ENCODE data around the gene SCRN2. TPM values are rescaled to one million over a fixed set of nuclear protein-coding genes. Genes with fewer than 3 reads are reported as not detected.
A peak's percentile ranks its signal among the peaks of the same experiment; 100 is the strongest.

SCRN2 gene
- total and polyA plus RNA-seq, 2 of the 13 experiments (the other 11 are each of a cell fraction or from before 2014, with no cell fraction given), result 21.7 to 29.5 TPM

DNA sequence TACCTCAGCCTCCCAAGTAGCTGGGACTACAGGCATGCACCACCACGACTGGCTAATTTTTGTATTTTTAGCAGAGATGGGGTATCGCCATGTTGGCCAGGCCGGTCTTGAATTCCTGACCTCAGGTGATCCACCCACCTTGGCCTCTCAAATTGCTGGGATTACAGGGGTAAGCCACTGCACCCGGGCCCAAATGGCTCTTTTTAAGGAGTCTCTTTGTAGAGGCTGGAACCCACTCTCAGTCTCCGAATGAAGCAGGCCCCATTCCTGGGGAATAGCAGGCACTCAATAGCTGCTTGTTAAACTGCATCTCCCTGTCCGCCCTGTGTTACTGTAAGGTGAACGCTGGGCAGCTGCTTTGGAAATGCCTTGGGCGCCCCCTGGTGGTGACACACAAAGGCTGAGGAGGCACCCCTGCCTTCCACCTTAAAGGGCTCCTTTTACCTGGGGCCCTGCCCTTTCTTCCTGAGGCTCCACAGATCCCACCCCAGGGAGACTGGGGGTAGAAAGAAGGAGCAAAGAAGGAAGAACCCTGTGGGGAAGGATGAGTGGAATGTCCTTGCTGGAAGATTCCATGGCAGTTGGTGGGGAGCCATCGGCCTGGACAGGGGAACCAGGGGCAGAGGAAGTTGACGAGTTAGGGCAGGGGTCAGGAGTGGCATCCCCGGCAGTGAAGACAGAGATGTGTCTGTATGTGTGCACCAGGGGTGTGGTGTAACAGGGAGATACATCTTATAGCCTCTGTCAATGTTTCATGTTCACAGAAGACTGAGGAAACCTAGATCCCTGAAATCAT, 48.9 kb upstream of the SCRN2 start (continued):
- TF ChIP-seq ZFX (CRISPR knock-in tag; IDR thresholded peaks at IDR 0.05; ENCODE audit: low read depth) (no peak; the same call in 1 of the 2 replicates), ZNF510 (CRISPR knock-in tag; IDR thresholded peaks at IDR 0.05; ENCODE audit: low read depth) (no peak), MTA3 (CRISPR knock-in tag; IDR thresholded peaks at IDR 0.05) (no peak), HNF4A (CRISPR knock-in tag; IDR thresholded peaks at IDR 0.05) (no peak), ZNF775 (CRISPR knock-in tag; IDR thresholded peaks at IDR 0.05; ENCODE audit: borderline replicate concordance) (no peak), ZBTB49 (CRISPR knock-in tag; IDR thresholded peaks at IDR 0.05; ENCODE audit: borderline replicate concordance) (no peak), ZMAT3 (CRISPR knock-in tag; conservative IDR thresholded peaks at IDR 0.05) (no peak), POLR2AphosphoS5 (IDR thresholded peaks at IDR 0.05; ENCODE audit: low read depth, low read length) (no peak), EHMT2 (IDR thresholded peaks at IDR 0.05; ENCODE audit: borderline replicate concordance, low read depth, low read length) (no peak), MNT (IDR thresholded peaks at IDR 0.05) (no peak), ZNF549 (CRISPR knock-in tag; IDR thresholded peaks at IDR 0.05) (no peak), YY1 (IDR thresholded peaks at IDR 0.05; ENCODE audit: insufficient read depth, insufficient replicate concordance, low read depth, low read length) (peak; percentile 33), ZNF446 (CRISPR knock-in tag; IDR thresholded peaks at IDR 0.05) (no peak), HNRNPK (IDR thresholded peaks at IDR 0.05; ENCODE audit: low read depth, low read length, poor library complexity, severe bottlenecking) (no peak)
- TF ChIP-seq, protein P1, sequence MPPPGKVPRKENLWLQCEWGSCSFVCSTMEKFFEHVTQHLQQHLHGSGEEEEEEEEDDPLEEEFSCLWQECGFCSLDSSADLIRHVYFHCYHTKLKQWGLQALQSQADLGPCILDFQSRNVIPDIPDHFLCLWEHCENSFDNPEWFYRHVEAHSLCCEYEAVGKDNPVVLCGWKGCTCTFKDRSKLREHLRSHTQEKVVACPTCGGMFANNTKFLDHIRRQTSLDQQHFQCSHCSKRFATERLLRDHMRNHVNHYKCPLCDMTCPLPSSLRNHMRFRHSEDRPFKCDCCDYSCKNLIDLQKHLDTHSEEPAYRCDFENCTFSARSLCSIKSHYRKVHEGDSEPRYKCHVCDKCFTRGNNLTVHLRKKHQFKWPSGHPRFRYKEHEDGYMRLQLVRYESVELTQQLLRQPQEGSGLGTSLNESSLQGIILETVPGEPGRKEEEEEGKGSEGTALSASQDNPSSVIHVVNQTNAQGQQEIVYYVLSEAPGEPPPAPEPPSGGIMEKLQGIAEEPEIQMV (CRISPR knock-in tag; IDR thresholded peaks at IDR 0.05; ENCODE audit: low read depth), result no peak
- TF ChIP-seq, protein P2, sequence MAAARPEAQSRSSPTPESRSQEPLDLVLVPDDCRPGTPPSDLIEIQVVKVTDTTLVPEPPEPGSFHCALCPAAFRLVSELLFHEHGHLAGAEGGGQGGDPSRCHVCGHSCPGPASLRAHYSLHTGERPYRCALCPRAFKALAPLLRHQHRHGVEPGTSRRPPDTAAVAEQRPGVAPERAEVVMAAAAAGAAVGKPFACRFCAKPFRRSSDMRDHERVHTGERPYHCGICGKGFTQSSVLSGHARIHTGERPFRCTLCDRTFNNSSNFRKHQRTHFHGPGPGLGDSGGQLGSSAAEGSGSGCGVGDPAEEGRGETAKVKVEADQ (CRISPR knock-in tag; IDR thresholded peaks at IDR 0.05; ENCODE audit: borderline replicate concordance), result no peak
- TF ChIP-seq, protein P3, sequence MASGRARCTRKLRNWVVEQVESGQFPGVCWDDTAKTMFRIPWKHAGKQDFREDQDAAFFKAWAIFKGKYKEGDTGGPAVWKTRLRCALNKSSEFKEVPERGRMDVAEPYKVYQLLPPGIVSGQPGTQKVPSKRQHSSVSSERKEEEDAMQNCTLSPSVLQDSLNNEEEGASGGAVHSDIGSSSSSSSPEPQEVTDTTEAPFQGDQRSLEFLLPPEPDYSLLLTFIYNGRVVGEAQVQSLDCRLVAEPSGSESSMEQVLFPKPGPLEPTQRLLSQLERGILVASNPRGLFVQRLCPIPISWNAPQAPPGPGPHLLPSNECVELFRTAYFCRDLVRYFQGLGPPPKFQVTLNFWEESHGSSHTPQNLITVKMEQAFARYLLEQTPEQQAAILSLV (CRISPR knock-in tag; IDR thresholded peaks at IDR 0.05; ENCODE audit: borderline replicate concordance), result no peak
- TF ChIP-seq, protein P4, sequence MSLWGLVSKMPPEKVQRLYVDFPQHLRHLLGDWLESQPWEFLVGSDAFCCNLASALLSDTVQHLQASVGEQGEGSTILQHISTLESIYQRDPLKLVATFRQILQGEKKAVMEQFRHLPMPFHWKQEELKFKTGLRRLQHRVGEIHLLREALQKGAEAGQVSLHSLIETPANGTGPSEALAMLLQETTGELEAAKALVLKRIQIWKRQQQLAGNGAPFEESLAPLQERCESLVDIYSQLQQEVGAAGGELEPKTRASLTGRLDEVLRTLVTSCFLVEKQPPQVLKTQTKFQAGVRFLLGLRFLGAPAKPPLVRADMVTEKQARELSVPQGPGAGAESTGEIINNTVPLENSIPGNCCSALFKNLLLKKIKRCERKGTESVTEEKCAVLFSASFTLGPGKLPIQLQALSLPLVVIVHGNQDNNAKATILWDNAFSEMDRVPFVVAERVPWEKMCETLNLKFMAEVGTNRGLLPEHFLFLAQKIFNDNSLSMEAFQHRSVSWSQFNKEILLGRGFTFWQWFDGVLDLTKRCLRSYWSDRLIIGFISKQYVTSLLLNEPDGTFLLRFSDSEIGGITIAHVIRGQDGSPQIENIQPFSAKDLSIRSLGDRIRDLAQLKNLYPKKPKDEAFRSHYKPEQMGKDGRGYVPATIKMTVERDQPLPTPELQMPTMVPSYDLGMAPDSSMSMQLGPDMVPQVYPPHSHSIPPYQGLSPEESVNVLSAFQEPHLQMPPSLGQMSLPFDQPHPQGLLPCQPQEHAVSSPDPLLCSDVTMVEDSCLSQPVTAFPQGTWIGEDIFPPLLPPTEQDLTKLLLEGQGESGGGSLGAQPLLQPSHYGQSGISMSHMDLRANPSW (CRISPR knock-in tag; IDR thresholded peaks at IDR 0.05; ENCODE audit: borderline replicate concordance), result no peak

Data from HepG2 (cell line).